Nephron progenitor cell (in vitro differentiated cells): ENCODE data around the gene OAF.

ENCODE experiments used
- DNase-seq: peaks from one replicate; pipeline ENCODE4 v3.0.0; 2021
- H3K27ac Mint-ChIP-seq: 2 replicates; pipeline ENCODE4 v1.8.0; 2021; ENCODE audit warnings: mild to moderate bottlenecking, moderate library complexity, mixed read lengths
- H3K27me3 Mint-ChIP-seq: 2 replicates; pipeline ENCODE4 v1.8.0; 2021; ENCODE audit warnings: mild to moderate bottlenecking, low read depth, mixed read lengths; ENCODE audit not compliant: poor library complexity
- H3K36me3 Mint-ChIP-seq: 2 replicates; pipeline ENCODE4 v1.8.0; 2021; ENCODE audit warnings: low read depth, mixed read lengths
- H3K4me1 Mint-ChIP-seq: 2 replicates; pipeline ENCODE4 v1.8.0; 2021; ENCODE audit warnings: mixed read lengths
- H3K4me3 Mint-ChIP-seq: 2 replicates; pipeline ENCODE4 v1.8.0; 2021; ENCODE audit warnings: mild to moderate bottlenecking, moderate library complexity, mixed read lengths
- H3K9me3 Mint-ChIP-seq: 2 replicates; pipeline ENCODE4 v1.8.0; 2021; ENCODE audit warnings: mild to moderate bottlenecking, moderate library complexity, mixed read lengths
- CTCF ChIP-seq: fragments of 200-600 bp; sonication (generic); IDR thresholded peaks from 2 replicates; pipeline ENCODE4 v1.5.0; 2021; ENCODE audit warnings: antibody characterized with exemption

OAF gene

GRCh38 chr11:120223793-120224192 lies 13.0 kb downstream of the OAF start:
- H3K9me3 Mint-ChIP-seq: no peaks in the 10 kb centered on the region
- no peak for DNase-seq
- peaks cover 50% of the 10 kb centered on the region for H3K27me3 Mint-ChIP-seq
- TF ChIP-seq CTCF: no peak
- peaks cover 62% of the 10 kb centered on the region for H3K4me1 Mint-ChIP-seq
- no peak overlapping the region for H3K4me3 Mint-ChIP-seq
- no peaks in the 10 kb centered on the region for H3K36me3 Mint-ChIP-seq
- H3K27ac Mint-ChIP-seq: no peak overlapping the region

GRCh38 chr11:120224361-120224760 lies 13.5 kb downstream of the OAF start:
- no peak for DNase-seq
- Mint-ChIP-seq H3K27me3 (peaks cover 50% of the 10 kb centered on the region), H3K4me1 (peaks cover 57% of the 10 kb centered on the region), H3K27ac (no peak overlapping the region), H3K36me3 (no peaks in the 10 kb centered on the region), H3K4me3 (no peak overlapping the region), H3K9me3 (no peaks in the 10 kb centered on the region)
- no peak for TF ChIP-seq CTCF

DNA sequence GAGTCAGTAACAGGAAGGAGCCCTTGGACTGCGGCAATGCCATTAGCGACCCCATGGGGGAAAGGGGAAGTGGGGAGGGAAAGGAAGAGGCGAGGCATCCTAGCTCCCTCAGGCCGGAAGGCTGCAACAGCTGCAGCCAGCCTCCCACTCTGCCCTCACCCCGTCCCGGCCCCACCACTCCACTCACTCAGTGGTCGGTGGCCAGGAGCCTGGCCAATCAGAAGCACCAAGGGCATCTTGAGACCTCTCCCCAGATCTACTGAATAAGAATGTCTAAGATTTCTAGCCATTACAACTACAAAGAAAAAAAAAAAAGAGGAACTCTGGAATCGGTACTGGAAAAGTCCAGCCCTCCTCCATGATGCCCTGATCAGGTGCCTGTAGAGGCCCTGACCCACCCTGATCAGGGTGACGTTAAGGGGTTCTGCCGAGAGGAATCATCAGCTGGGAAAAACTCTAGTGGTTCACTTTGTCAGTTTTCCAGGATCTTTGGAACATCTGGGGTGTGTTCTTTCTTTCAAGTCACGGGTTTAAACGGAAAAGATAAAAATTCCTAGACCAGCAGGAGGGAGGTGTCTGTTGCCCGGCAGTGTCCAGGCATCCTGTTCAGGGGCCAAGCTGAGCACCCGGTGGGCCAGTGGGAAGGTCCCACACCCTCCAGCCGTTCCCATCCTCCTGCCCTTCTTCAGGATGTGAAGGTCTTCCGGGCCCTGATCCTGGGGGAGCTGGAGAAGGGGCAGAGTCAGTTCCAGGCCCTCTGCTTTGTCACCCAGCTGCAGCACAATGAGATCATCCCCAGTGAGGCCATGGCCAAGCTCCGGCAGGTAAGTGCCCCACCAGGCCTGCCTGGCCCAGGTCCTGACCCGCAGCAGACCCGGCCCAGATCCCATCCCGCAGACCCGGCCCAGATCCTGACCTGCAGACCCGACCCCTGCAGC lies 14.4 kb downstream of the OAF start:
- Mint-ChIP-seq H3K4me1 (peaks cover 49% of the 10 kb centered on the region), H3K9me3 (no peaks in the 10 kb centered on the region), H3K27me3 (peaks cover 49% of the 10 kb centered on the region), H3K36me3 (no peaks in the 10 kb centered on the region), H3K4me3 (no peak overlapping the region), H3K27ac (no peak overlapping the region)
- DNase-seq: no peak
- no peak for TF ChIP-seq CTCF

GRCh38 chr11:120226242-120226641 lies 15.4 kb downstream of the OAF start:
- Mint-ChIP-seq H3K4me3 (no peak overlapping the region), H3K36me3 (no peaks in the 10 kb centered on the region), H3K9me3 (no peaks in the 10 kb centered on the region), H3K4me1 (peaks cover 46% of the 10 kb centered on the region), H3K27me3 (peaks cover 42% of the 10 kb centered on the region), H3K27ac (no peak overlapping the region)
- DNase-seq: no peak
- no peak for TF ChIP-seq CTCF

GRCh38 chr11:120226714-120227113 lies 15.9 kb downstream of the OAF start:
- DNase-seq: no peak
- Mint-ChIP-seq H3K4me1 (peaks cover 46% of the 10 kb centered on the region), H3K36me3 (no peaks in the 10 kb centered on the region), H3K4me3 (no peak overlapping the region), H3K9me3 (no peaks in the 10 kb centered on the region), H3K27me3 (peaks cover 40% of the 10 kb centered on the region), H3K27ac (no peak overlapping the region)
- no peak for TF ChIP-seq CTCF
